Measurements from ENCODE around the gene SERPINB8.
"Not testable (repeated sequence)": the region's sequence is repeated elsewhere in the genome, so short reads cannot be mapped to it uniquely, and the experiment has no call there.

SERPINB8 gene

GRCh38 chr18:63969942-63970808 lies at the start of gene SERPINB8:
Gene SERPINB8, plus strand, starts transcription at chr18:63970081. Its CDS starts 8,228 bp downstream, at chr18:63978309.
- H3K27me3 Mint-ChIP-seq (ENCODE audit: low read depth): peaks cover 5% of the 10 kb centered on the region
- H3K36me3 Mint-ChIP-seq (ENCODE audit: low read depth): no peaks in the 10 kb centered on the region
- no peaks in the 10 kb centered on the region for H3K9me3 Mint-ChIP-seq
- H3K27ac Mint-ChIP-seq: peak within 1 kb of the TSS; percentile 92 to 99 (median 99)
- H3K4me3 Mint-ChIP-seq: peak within 1 kb of the TSS; percentile 92 to 95 (median 94)
- TF ChIP-seq CTCF (IDR thresholded peaks at IDR 0.05; ENCODE audit: unreplicated experiment in 3 of 3): no peak
- H3K4me1 Mint-ChIP-seq: peaks cover 11% of the 10 kb centered on the region

- Mint-ChIP-seq H3K4me1 (no peaks in the 10 kb centered on the region), H3K4me3 (no peak overlapping the region)
Observed at GRCh38 chr18:63922049-63922448, 47.8 kb upstream of the SERPINB8 start.

GRCh38 chr18:63924551-63924950 lies 45.3 kb upstream of the SERPINB8 start:
- Mint-ChIP-seq H3K4me3 (no peak overlapping the region), H3K27me3 (ENCODE audit: low read depth) (no peaks in the 10 kb centered on the region), H3K9me3 (no peaks in the 10 kb centered on the region), H3K36me3 (ENCODE audit: low read depth) (no peaks in the 10 kb centered on the region), H3K4me1 (no peaks in the 10 kb centered on the region), H3K27ac (no peak overlapping the region)
- TF ChIP-seq CTCF (IDR thresholded peaks at IDR 0.05; ENCODE audit: unreplicated experiment in 3 of 3): no peak

More at GRCh38 chr18:63922049-63922448, 47.8 kb upstream of the SERPINB8 start:
- Mint-ChIP-seq H3K27ac (no peak overlapping the region), H3K27me3 (ENCODE audit: low read depth) (no peaks in the 10 kb centered on the region), H3K9me3 (no peaks in the 10 kb centered on the region), H3K36me3 (ENCODE audit: low read depth) (no peaks in the 10 kb centered on the region)
- TF ChIP-seq CTCF (IDR thresholded peaks at IDR 0.05; ENCODE audit: unreplicated experiment in 3 of 3): no peak

- no peaks in the 10 kb centered on the region for H3K36me3 Mint-ChIP-seq (ENCODE audit: low read depth)
- no peaks in the 10 kb centered on the region for H3K27me3 Mint-ChIP-seq (ENCODE audit: low read depth)
- no peaks in the 10 kb centered on the region for H3K9me3 Mint-ChIP-seq
- no peak overlapping the region for H3K4me3 Mint-ChIP-seq
- H3K27ac Mint-ChIP-seq: no peak overlapping the region
- H3K4me1 Mint-ChIP-seq: no peaks in the 10 kb centered on the region
- no peak for TF ChIP-seq CTCF (IDR thresholded peaks at IDR 0.05; ENCODE audit: unreplicated experiment in 3 of 3)
Observed at GRCh38 chr18:63928331-63928730, 41.5 kb upstream of the SERPINB8 start.

- H3K4me3 Mint-ChIP-seq; H3K27ac Mint-ChIP-seq; H3K27me3 Mint-ChIP-seq (ENCODE audit: low read depth); H3K4me1 Mint-ChIP-seq; H3K36me3 Mint-ChIP-seq (ENCODE audit: low read depth); H3K9me3 Mint-ChIP-seq: not testable (repeated sequence)
Observed at GRCh38 chr18:63929369-63929768, 40.5 kb upstream of the SERPINB8 start.

- Mint-ChIP-seq H3K36me3 (ENCODE audit: low read depth) (no peaks in the 10 kb centered on the region), H3K4me3 (no peak overlapping the region), H3K4me1 (no peaks in the 10 kb centered on the region), H3K9me3 (no peaks in the 10 kb centered on the region), H3K27ac (no peak overlapping the region), H3K27me3 (ENCODE audit: low read depth) (no peaks in the 10 kb centered on the region)
- TF ChIP-seq CTCF (IDR thresholded peaks at IDR 0.05; ENCODE audit: unreplicated experiment in 3 of 3): no peak
Observed at GRCh38 chr18:63930773-63931354, 39.0 kb upstream of the SERPINB8 start.

Measured in nephron (organoid).